GM21360 (cell line): ENCODE measurements around the gene SYNM.

Source experiments
- ATAC-seq: cut with Tn5 transposase; IDR thresholded peaks from one replicate; pipeline ENCODE4 v1.9.1; 2021; ENCODE audit warnings: mild to moderate bottlenecking, moderate library complexity; ENCODE audit not compliant: unreplicated experiment

The SYNM gene

DNA sequence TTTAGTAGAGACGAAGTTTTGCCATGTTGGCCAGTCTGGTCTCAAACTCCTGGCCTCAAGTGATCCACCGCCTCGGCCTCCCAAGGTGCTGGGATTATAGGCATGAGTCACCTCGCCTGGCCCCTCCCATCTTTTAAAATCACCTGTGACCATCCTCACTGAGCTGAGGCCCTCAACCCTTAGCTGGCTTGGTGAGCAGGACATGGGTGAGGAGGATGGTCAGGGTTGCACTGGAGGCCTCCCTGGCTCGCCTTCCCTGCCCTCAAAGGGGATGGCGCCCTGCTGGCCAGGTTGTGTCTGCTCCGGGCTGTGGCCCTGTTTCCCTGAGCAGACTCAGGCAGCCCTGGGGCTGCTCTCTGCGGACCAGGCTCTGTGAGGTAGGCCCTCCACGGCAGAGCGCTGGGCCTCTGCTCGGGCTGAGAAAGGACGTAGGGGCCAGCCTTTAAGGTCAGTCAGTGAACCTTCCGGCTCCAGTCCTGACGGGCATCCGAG is 33.7 kb downstream of the SYNM start:
- no peak for ATAC-seq

DNA sequence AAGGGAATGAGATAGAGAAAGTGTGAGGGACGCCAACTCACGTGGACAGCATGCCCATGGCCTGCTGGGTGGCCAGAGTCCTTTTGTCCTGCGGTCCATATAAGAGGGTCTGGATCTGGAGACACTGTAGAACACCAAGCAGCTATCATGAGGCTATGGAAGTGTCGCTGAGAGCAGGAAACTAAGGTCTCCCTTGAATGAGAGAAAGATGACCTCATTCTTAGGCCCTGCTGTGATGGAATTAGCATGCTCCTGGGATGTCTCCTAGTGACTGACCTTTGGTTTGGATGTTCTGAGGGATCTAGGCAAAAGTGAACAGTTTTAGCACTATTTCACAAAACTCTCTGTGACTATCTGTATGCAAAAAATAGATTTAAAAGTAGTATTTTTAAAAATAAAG is 34.4 kb downstream of the SYNM start:
- no peak for ATAC-seq

DNA sequence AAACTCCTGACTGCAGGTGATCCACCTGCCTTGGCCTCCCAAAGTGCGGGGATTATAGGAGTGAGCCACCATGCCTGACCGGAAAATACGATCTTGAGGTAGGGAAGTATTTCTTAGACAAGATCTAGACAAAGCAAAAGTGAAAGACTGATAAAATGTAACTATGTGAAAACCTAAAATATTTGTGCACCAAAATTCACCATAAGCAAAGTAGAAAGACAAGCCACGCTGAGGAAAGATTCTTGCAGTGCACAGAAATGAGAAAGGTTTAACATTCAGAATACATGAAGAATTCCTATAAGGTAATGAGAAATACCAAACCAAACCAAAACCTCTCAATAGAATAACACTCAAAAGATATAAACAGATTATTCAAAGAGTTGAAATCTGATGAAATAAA is 35.7 kb downstream of the SYNM start:
- ATAC-seq, result no peak

DNA sequence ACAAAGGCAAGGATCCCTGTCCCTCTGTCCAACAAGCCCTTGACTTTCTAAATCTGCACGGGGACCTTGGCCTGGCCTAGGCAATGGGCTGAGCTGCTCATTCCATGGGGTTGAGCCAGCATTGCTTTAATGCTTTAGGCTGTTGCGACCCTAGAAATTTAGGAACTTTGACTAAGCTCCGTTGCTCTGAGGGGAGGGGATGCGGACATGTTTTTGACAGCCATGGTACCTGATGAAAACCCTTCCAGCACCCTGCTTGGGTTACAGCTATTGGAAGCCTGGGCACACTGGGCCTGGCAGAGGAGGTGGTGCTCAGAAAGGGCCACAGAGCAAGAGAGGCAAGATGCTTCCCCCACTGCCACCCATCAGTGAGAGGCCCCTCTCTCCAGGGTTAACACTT is 37.1 kb downstream of the SYNM start:
- no peak for ATAC-seq

DNA sequence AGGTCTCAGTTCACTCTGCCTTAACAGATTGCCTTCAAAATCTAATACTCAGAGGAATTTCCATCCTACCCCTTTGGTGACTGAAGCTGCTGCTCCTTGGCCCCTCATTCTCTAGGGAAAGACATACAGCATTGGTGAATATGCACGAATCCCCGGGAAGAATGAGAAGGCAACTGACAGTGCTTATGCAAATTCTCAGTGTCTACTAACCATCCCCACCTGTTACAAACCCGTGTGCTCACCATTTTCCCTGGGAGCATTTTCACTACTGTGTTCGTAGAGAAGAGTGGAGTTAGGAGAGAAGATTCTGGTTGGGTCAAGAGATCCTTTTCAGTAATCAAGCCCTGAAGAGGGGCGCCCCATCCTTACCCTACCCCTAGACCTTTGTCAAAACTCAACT is 37.7 kb downstream of the SYNM start:
- no peak for ATAC-seq

DNA sequence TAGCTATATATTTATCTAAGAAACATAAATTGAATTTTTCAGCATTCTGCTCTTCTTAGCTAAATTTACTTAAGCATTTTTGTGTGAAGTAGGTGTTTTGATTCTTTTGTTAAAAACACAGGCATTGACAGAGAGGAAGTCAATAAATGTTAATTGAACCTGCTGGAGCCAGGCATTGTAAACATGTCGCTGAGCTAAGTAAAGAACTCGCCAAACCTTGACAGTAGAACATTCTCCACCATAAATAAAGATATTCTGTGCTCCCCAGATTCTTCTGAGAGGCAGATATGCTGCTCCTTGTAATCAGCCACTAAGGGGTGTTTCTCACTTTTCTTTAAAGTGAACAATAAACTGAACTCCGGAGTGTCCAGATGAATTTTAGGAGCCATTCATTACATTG is 38.4 kb downstream of the SYNM start:
- ATAC-seq, result no peak

DNA sequence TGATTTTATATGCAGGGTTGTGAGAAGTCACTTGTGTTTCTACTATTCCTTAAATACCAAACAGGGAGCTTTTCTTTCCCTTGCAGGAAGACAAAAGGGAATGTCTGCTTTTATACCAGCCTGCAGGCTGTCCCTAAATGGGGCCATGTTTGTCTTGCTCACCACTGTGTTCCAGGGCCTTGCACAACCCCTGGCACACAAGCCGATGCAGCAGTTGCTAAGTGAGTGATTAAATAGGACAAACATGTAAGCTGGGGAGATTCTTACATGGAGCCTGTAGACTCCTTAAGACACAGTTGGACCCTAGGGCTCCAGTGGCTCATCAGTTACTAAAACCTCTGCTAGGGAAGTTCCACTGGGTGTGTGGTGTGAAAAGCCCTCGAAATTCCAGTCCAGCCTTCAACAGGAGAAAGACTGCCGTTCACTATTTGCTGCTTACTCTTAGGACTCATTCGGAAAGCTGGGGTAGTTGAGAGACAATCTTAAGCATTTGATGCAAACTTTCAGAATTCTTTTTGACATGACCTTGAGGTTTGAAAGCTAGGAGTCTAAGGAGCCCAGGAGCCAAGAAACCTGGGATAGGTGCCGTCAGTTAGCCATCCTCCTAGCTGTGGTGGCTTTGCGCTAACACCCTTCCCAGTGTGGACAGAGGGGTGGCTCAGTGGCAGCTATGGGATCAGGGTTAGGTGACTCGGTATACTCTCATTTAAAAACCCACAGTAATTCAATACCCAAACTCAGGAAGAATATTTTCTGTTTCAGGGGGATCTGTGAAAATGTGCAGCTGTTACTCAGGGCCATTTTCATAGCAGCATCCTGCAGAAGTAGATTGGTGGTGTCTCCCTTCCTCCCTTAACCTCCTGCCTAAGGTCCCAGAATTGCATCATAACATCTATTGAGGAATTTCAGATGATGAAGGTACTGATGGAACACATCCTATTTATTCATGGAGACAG is 39.1 kb downstream of the SYNM start:
- ATAC-seq, result no peak

DNA sequence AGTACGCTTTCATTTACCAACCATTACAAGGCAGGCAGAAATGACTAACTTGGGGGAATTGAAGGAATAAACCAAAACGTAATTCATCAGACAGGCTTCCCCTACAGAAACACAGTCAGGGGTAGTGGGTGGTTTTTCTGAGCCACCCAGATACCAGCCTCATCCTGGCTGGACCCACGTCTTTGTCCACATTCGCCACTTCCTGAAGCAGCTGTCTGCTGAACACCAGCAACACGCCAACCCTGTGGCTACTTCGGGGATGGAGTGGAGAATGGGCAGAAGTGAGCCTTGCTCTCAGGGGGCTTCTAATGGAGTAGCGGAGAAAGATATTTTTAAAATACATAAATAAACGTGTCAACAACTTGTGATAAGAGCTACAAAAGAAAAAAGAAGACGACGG is 40.1 kb downstream of the SYNM start:
- no peak for ATAC-seq

DNA sequence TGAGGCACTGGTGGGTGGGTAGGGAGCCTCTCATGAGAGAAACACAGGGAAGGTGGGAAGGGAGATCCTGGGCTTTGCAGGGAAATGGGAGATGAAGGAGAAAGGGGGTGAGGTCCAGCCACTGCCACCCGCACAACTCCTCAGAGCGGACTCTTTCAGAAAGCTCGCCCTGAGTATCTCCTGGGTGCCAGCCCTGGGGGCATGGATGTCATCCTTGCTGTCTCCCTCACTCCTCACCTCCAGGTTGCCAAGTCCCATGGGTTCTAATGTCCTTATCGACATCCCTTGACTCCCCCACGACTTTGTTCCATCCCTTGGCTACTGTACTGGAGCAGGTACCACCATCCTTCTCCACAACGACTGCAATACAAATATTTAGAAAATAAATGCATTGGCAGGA is 40.9 kb downstream of the SYNM start:
- no peak for ATAC-seq

DNA sequence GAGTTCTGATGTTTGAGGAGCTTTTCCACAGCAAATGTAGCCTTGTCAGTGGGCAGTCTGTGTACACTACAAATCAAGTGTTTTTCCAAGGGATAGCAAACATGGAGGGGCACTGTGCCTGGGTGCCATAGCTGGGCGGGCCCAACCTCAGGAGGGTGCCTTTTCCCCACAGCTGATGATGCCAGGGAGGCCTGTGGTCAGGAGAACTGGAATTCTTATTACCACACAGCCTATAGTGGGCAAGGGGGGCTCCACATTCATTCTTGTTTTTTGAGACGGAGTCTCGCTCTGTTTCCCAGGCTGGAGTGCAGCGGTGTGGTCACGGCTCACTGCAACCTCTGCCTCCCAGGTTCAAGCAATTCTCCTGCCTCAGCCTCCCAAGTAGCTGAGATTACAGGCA is 41.8 kb downstream of the SYNM start:
- no peak for ATAC-seq

DNA sequence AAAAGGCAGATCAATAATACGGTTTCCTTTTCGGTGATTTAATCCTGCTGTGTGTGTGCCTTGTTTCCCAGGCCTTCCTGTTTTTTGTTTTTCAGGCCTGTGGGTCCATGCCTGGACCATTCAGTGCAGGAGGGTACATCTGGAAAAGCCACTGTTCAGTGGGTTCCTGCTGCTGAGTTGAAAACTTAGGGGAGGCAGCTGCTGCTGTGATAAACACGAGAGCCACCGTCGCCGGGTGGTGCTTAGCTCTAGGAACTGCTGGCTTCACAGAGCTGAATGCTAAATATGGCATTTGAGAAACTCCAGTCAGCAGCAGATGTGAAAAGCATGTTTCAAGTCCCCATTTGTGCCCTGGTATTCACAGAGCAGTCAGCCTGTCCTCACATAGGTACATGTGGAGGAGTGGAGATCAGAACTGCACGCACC is 44.0 kb downstream of the SYNM start:
- no peak for ATAC-seq

DNA sequence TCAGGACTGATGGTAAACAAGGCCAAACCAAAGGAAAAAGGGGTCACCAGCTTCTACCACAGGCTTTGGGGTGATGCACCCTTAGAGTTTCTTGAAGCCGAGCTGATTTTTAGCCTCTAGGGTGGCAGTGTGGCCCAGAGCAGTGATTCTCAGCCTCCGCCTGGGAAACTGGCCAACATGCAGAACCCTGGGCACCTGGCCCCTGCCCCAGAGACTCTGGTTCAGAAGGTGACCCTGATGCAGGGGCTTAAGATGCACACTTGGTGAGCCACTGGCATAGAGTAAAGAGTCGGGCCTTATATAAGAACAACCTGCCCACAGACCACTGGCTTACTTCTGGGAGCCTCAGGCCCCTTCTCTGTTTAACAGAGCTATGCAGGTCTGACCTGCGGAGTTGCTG is 44.5 kb downstream of the SYNM start:
- ATAC-seq, result no peak

DNA sequence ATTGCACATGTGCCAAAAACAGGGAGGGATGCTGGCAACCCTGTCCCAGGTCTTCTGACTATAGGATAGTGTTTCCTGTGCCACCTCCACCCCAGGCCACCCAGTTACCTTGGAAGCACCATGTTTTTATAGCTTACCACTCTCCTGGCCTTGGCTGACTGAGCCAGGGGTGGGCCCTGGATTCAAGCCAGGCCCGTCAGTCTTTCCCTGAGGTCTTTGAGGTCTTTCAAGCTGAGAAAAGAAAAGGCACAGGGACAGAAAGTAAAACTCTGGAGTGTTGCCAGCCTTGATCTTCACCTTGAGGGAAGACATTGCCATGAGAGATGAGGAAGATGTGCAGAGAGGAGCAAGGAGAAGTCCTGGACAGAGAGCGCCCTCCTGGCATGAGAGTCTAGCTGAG is 46.3 kb downstream of the SYNM start:
- no peak for ATAC-seq

DNA sequence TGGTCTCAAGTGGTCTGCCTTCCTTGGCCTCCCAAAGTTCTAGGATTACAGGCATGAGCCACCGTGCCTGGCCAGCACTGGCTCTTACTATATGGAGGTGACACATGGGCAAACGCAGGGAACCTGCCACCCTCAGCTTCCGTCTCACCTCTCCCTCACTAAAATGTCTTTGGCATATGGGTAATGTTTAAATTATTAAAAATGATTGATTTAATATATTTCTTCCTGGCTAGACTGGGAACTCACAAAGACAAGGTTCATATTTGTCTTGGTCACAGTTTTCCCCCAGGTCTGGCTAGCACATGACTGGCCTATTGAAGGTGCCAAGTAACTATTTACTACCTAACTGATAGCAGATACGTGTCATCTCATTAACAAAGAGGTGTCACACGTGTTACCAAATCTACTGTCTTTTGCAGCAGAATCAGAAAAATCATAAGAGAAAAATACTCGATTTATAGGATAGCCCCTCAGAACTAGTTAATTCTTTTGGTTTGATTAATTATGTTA is 48.2 kb downstream of the SYNM start:
- ATAC-seq, result no peak

DNA sequence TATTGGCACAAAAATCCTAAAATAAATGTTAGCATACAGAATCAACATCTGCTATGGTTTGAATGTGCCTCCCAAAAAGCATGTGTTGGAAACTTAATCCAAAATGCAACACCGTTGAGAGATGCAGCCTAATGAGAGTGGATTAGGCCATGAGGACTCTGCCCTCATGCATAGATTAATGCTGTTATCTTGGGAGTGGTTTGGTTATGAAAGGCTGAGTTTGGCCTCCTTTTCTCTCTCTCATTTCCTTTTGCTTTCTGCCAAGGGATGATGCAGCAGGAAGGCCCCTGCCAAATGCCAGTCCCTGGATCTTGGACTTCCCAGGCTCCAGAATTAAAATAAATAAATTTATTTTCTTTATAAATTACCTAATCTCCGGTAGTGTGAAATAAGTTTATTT is 49.4 kb downstream of the SYNM start:
- no peak for ATAC-seq

DNA sequence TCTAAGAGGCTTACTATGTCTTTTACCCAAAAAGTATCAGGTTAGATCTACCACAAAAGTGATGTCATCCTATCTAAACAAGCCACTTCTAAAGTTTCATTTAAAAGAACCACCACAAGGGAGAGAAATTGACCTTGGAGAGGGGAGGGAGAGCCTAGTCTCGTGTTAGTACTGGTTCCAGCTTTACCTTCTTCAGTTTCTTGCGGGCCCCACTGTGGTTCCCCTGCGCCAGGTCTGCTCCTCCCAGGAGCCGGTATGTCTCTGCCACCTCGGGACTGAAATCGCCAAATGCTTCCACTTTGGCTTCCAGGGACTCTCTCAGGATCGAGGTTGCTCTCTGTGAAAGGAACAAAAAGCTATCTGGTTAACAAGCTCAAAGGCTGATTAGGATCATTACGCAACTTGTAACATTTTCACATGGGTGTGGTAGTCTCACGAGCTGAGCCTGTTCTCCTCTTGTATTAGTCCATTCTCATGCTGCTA is 51.1 kb downstream of the SYNM start:
- ATAC-seq, result no peak

DNA sequence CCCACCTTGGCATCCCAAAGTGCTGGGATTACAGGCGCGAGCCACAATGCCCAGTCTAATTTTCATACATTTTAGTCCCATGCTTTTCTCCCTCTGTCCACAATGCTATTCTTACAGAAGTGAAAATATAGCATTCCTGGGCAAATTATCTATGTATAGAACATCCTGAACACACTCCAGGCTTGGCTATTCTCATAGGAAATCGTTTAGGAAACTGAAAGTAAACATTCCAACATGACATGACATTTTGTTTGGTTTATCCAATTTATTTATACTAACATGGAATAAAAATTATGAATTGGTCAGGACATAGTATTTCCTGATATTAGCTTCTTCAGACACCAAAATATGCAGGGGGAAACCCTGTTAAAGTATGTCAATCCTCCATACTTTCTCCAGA is 52.6 kb downstream of the SYNM start:
- ATAC-seq, result no peak

DNA sequence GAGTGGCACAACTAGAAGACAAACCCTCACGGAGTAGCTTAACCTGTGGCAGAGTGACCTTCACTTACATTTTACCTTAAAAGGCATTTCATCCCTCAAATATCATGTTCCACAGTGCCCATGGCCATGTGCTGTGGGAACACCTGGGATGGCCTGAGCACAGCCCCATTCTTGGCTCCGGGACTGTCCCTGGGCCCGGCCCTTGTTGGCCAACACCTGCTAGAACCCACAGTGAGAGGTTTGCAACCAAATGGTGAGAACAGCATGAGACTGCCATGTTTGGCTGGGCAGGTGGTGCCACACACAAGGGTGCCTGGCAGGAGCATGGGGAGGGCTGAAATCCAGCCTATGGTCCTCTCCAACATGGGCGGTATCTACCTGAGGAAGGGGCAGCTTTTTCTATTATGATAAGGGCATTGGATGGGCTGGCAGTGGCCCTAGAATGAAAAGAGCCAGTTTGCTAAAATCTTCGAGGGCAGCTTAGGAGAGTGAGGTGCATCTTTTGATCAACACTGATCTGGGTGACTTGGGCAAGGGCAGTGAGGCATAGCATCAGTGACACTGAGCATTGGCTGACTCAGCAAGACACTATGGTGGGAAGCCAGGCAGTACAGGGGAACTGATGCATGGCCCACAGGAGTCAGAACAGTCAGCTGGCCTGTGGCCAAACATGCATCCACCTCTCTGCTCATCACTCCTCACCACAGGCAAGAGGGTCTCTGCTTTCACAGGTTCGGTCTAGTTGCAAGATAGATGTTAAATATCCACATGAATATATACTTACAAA is 53.9 kb downstream of the SYNM start:
- ATAC-seq, result no peak

DNA sequence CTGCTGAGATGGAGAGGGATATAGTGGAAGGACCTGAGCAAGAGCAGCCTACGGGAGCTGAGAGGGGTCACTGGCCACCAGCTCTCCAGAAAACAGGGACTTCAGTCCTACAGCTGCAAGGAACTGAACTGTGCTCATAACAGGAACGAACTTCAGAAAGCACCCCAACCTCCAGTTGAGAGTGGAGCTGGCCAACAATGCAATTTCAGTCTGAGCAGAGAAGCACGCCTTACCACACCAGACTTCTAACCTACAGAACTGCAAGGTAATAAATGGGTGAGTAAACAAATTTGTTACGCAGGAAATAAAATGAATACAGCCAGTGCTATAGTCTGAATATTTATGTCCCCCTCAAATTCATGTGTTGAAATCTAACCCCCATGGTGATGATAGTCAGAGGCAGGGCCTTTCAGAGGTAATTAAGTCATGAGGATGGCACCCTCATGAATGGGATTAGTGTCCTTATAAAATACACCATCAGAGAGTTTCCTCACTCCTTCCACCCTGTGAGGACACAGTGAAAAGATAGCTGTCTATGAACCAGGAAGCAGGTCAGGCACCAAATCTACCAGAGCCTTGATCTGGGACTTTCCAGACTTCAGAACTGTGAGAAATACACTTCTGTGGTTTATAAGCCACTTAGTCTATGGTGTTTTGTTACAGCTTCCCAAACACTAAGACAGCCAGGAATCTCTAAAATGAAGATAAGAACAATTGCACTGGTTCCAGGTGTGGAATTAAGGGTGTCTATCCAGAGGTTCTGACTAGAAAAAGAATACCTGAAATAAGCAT is 58.6 kb downstream of the SYNM start:
- no peak for ATAC-seq

DNA sequence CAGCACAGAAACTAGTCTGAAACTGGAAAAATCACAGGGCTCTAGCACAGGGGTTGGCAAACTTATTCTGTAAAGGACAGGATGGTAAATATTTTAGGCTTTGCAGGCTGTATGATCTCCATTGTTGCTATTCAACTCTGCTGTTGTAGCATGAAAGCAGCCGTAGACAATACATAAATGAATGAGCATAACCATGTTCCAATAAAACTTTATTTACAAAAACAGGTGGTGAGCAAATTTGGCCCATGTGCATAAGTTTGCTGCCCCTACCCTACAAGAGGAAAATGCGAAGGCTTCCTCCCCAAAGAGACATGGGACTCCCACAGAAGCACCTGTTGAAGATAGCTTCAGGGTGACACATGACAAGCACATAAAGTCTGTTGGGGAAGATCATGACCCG is 59.2 kb downstream of the SYNM start:
- no peak for ATAC-seq
